Lower leg skin (tissue), 3 donors: ENCODE results near the gene MATN1.

Source experiments
- CTCF ChIP-seq, 3 donors: fragments of 450-650 bp; IDR thresholded peaks; one replicate each; pipeline ENCODE4 v1.5.1; 2016; ENCODE audit warnings: antibody characterized with exemption in 3 of 3, mild to moderate bottlenecking in 3 of 3, moderate library complexity in 2 of 3
- POLR2A ChIP-seq, 2 donors: fragments of 450-650 bp; IDR thresholded peaks; one replicate each; pipeline ENCODE4 v1.6.1; 2016 to 2017; ENCODE audit warnings: antibody characterized with exemption in 2 of 2, mild to moderate bottlenecking in 1 of 2, moderate library complexity in 1 of 2

GRCh38 chr1:30750731-30751291 is 27.4 kb upstream of the MATN1 start:
- TF ChIP-seq CTCF (IDR thresholded peaks at IDR 0.05) (no peak), POLR2A (IDR thresholded peaks at IDR 0.05) (no peak)
